IPS-15b (cell line): ENCODE results near the gene STRC.
"Not testable (repeated sequence)": the region's sequence is repeated elsewhere in the genome, so short reads cannot be mapped to it uniquely, and the experiment has no call there.

Source experiments
- H3K27me3 ChIP-seq: one replicate; pipeline ENCODE4 v1.6.1; 2013; ENCODE audit warnings: low read length; ENCODE audit not compliant: control insufficient read depth, insufficient read depth
- H3K36me3 ChIP-seq: one replicate; pipeline ENCODE4 v1.6.1; 2013; ENCODE audit warnings: low read length; ENCODE audit not compliant: control insufficient read depth, insufficient read depth
- H3K4me1 ChIP-seq: one replicate; pipeline ENCODE4 v1.6.1; 2013; ENCODE audit warnings: mild to moderate bottlenecking, low read length; ENCODE audit not compliant: control insufficient read depth, insufficient read depth
- H3K4me3 ChIP-seq: one replicate; pipeline ENCODE4 v1.5.1; 2013; ENCODE audit warnings: low read depth, low read length
- H3K9ac ChIP-seq: one replicate; pipeline ENCODE4 v1.6.1; 2013; ENCODE audit warnings: low read depth, mild to moderate bottlenecking, low read length
- H3K9me3 ChIP-seq: one replicate; pipeline ENCODE4 v1.6.1; 2013; ENCODE audit warnings: mild to moderate bottlenecking, low read length; ENCODE audit not compliant: control insufficient read depth, insufficient read depth

Gene STRC

GRCh38 chr15:43617750-43618149 is 850 bp downstream of the STRC start:
- H3K9ac ChIP-seq, H3K9me3 ChIP-seq, H3K36me3 ChIP-seq, H3K4me1 ChIP-seq, H3K4me3 ChIP-seq, H3K27me3 ChIP-seq: not testable (repeated sequence)

- not testable (repeated sequence) for H3K4me3 ChIP-seq, H3K9me3 ChIP-seq, H3K9ac ChIP-seq, H3K27me3 ChIP-seq, H3K36me3 ChIP-seq, H3K4me1 ChIP-seq
These were observed 16.4 kb downstream of the STRC start for GRCh38 chr15:43602233-43602632.

GRCh38 chr15:43600200-43600599 is 18.4 kb downstream of the STRC start:
- H3K4me3 ChIP-seq, H3K27me3 ChIP-seq, H3K9ac ChIP-seq, H3K36me3 ChIP-seq, H3K9me3 ChIP-seq, H3K4me1 ChIP-seq: not testable (repeated sequence)

DNA sequence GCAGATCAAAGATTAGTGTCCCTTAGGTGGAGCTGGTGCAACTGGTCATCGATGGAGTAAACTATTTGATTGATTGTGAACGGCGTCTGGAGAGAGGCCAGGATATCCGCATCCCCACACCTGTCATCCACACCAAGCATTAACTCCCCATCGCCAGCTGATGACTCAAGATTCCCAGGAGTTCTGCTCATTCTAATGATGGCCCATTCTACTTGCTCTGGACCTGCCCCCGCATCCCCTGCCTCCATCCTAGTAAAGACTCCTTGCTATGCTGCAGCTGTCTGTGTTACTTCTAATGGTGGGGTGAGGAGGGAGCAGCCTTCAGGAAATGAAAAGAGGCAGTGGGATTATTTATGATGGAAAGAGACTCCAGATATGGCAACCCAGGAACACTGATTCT is 19.5 kb downstream of the STRC start:
- not testable (repeated sequence) for H3K27me3 ChIP-seq, H3K9ac ChIP-seq, H3K4me3 ChIP-seq, H3K4me1 ChIP-seq, H3K36me3 ChIP-seq, H3K9me3 ChIP-seq

DNA sequence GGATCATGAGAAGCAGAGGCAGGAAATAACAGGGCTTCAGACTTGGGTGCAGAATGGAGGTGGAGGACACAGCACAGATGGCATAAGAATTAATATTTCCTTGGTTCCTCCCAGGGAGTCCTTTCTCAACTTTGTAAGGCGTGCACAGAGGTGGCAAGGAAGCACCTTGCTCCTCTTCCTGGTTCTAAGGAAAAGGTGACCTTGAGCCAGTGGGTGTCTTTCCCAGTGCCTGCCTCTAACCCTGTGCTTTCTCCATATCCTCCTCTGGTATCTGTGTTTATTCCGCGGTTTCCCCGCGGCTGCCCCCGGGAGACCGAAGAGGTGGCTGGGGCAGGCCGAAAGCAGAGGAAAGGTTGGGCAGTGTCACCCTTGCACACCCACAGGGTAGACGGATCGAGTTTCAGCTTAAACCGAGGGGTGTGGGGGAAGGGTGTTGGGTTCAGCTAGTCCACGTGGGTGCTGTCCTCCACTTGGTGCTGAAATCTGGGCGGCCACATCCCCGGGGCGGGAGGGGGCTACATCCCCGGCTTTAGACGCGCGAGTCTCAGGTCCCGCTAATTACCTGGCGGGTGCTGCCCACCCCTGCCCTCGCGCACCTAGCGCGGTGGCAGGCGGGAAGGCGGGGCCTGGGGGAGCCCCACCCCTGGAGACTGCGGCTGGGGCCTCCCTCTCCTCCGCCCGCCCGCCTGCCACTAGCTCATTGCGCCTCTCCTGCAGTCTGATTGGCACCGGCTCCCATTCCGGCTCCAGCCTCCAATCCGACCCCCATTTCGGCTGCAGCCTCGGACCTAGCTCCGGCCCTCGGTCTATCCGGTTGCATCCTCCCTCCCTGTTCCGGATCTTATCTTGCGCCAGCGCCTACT is 25.0 kb downstream of the STRC start, which contains the start of gene CKMT1B:
Gene CKMT1B, plus strand, starts transcription at position 700 of the 863 bp plus-strand sequence. CDS start 192 bp downstream, outside the sequence.
- not testable (repeated sequence) for H3K9me3 ChIP-seq, H3K4me3 ChIP-seq, H3K27me3 ChIP-seq, H3K36me3 ChIP-seq, H3K9ac ChIP-seq, H3K4me1 ChIP-seq

GRCh38 chr15:43592841-43593240 is 25.8 kb downstream of the STRC start:
- H3K4me1 ChIP-seq, H3K9me3 ChIP-seq, H3K4me3 ChIP-seq, H3K9ac ChIP-seq, H3K36me3 ChIP-seq, H3K27me3 ChIP-seq: not testable (repeated sequence)

DNA sequence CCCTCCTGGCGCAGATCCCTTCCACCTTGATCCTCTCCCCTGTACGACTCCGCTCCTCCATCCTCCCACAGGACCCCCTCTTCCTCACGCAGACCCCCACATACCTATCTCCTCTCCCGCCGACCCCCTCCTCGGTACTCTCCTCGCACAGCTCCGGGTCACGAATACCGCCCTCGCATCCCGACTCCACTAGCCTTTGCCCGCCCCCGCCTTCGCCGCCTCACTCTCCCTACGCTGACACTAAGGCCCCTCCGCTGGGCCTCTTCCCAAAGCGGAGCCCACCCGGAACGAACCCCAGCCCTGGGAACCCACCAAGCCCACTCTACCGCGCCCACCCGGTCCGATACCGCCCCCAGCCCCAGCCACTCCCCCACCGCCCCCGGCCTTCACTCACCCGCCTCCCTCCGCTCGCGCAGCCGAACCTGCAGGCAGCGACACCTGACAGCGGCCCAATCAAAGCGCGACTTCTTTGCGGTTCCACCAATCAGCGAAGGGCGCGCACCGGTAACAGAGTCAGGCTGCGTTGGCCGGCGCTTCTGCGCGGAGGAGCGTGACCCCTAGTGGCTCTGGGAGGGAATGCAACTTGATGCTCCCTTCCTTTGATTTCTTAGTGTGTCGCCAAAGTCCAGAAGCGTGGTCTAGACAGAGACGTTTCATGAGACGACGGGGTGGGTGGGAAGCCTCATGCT is 28.7 kb downstream of the STRC start, which contains the start of gene PPIP5K1:
Gene PPIP5K1, minus strand, starts transcription at position 431 of the 689 bp plus-strand sequence. CDS start 5,704 bp downstream, outside the sequence.
- not testable (repeated sequence) for H3K4me3 ChIP-seq, H3K9me3 ChIP-seq, H3K9ac ChIP-seq, H3K4me1 ChIP-seq, H3K36me3 ChIP-seq, H3K27me3 ChIP-seq

DNA sequence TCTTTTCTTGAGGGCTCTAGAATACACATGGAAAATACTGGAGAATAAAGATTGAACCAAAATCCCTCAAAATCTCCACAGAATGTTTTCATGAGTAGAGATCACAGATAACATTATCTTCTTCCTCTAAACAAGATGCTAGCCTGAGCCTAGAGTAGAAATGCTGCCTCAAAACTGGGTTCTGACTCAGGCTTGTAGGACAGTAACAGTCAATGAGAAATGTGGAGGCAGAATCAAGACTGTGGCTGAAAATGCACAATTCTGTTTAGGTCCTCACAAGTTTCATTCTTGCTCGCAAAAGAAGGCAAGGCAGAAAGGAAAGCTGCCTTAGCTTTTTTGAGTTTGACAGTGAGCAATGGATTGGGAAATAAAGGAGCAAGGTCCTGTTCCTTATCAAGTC is 44.0 kb downstream of the STRC start:
- H3K9ac ChIP-seq, H3K4me3 ChIP-seq, H3K27me3 ChIP-seq, H3K4me1 ChIP-seq, H3K36me3 ChIP-seq, H3K9me3 ChIP-seq: not testable (repeated sequence)

DNA sequence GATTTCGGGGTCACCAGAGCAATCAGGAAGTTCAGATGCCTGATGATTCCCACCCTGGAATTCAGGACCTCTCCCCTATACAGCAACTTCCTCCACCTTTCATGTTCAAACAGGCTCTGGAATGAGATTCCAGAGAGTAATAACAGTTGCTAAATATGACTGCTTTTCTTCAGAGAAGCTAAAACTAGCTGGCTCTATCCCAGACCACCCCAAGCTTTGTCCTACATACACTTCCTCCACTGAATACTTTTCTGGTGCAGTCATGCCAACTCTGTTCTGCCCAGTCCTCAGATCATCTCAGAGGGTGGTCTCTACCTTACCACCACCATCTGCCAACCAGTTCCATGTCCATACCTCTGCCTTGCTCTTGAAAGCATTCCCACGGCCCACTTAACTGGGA is 52.0 kb downstream of the STRC start:
- H3K36me3 ChIP-seq, H3K27me3 ChIP-seq, H3K9me3 ChIP-seq, H3K4me1 ChIP-seq, H3K9ac ChIP-seq, H3K4me3 ChIP-seq: not testable (repeated sequence)

GRCh38 chr15:43563793-43564192 is 54.8 kb downstream of the STRC start:
- H3K4me3 ChIP-seq, H3K9ac ChIP-seq, H3K27me3 ChIP-seq, H3K4me1 ChIP-seq, H3K36me3 ChIP-seq, H3K9me3 ChIP-seq: not testable (repeated sequence)

GRCh38 chr15:43562753-43563152 is 55.8 kb downstream of the STRC start:
- not testable (repeated sequence) for H3K36me3 ChIP-seq, H3K9ac ChIP-seq, H3K4me1 ChIP-seq, H3K4me3 ChIP-seq, H3K27me3 ChIP-seq, H3K9me3 ChIP-seq

DNA sequence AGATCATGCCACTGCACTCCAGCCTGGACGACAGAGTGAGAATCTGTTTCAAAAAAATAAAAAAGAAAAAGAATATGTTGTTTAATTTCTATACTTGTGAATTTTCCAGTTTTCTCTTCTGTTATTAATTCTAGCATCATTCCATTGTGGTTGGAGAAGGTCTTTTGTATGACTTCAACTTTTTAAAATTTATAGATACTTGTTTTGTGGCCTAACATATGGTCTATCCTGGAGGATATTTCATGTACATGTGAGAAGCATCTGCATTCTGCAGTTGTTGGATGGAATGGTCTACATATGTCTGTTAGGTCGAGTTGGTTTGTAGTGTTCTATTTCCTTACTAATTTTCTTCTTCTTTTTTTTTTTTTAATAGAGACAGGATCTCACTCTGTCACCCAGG is 65.6 kb downstream of the STRC start:
- no peak overlapping the region for H3K9ac ChIP-seq
- H3K9me3 ChIP-seq = no peaks in the 10 kb centered on the region
- no peaks in the 10 kb centered on the region for H3K4me1 ChIP-seq
- no peak overlapping the region for H3K4me3 ChIP-seq
- no peaks in the 10 kb centered on the region for H3K36me3 ChIP-seq
- H3K27me3 ChIP-seq = no peaks in the 10 kb centered on the region
